ENCODE results near the gene B3GAT3.
"Not testable (repeated sequence)": the region's sequence is repeated elsewhere in the genome, so short reads cannot be mapped to it uniquely, and the experiment has no call there.

B3GAT3 gene

GRCh38 chr11:62577046-62577714 lies 44.6 kb downstream of the B3GAT3 start:
- no peak for DNase-seq

GRCh38 chr11:62575837-62576236 lies 45.9 kb downstream of the B3GAT3 start:
- no peak for DNase-seq

- peak in 1 of 3 experiments; percentile 78 for DNase-seq
These were observed 46.6 kb downstream of the B3GAT3 start for GRCh38 chr11:62575156-62575555.

- DNase-seq: peak; percentile 24 to 80 (median 67)
These were observed 47.3 kb downstream of the B3GAT3 start for GRCh38 chr11:62574363-62575071.

- DNase-seq: peak; percentile 98 to 100 (median 100)
These were observed 48.0 kb downstream of the B3GAT3 start, which contains the start of gene EEF1G for GRCh38 chr11:62573592-62574362. Gene EEF1G, minus strand, starts transcription at chr11:62573891. Its CDS starts 49 bp downstream, at chr11:62573842.

GRCh38 chr11:62573006-62573591 lies 48.7 kb downstream of the B3GAT3 start:
- no peak for DNase-seq

- DNase-seq: no peak
These were observed 49.4 kb downstream of the B3GAT3 start for GRCh38 chr11:62572431-62572830.

GRCh38 chr11:62571493-62571892 lies 50.3 kb downstream of the B3GAT3 start:
- not testable (repeated sequence) for DNase-seq

- DNase-seq: not testable (repeated sequence)
These were observed 50.9 kb downstream of the B3GAT3 start for GRCh38 chr11:62570903-62571302.

GRCh38 chr11:62569611-62570010 lies 52.2 kb downstream of the B3GAT3 start:
- no peak for DNase-seq

GRCh38 chr11:62567018-62567633 lies 54.7 kb downstream of the B3GAT3 start:
- DNase-seq: no peak

GRCh38 chr11:62566247-62566646 lies 55.5 kb downstream of the B3GAT3 start:
- no peak for DNase-seq
